ENCODE measurements around the gene ZMYND15.

The ZMYND15 gene

DNA sequence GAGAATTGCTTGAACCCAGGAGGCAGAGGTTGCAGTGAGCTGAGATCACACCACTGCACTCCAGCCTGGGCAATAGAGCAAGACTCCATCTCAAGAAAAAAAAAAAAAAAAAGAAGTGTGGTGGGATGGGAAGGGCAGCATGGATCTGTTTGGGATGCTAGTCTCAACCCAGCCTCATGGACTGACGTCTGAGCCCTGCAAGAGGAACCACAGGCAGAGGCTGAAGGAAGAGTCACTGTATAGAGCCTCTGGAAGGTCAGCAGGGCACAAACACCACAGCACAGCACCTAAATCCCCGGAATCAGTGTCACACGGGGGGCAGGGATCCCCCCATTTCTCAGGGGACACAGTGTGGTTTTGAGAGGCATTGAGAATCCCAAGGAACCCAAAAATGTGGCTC is 11.0 kb downstream of the ZMYND15 start:
- TF ChIP-seq POLR2AphosphoS5 (IDR thresholded peaks at IDR 0.05; ENCODE audit: low read depth) (no peak), CTCF (IDR thresholded peaks at IDR 0.05; ENCODE audit: insufficient read depth, low read length) (no peak), SPI1 (IDR thresholded peaks at IDR 0.05; ENCODE audit: borderline replicate concordance, low read depth) (no peak), GABPA (IDR thresholded peaks at IDR 0.05; ENCODE audit: low read depth) (no peak)
- TF ChIP-seq, protein P1, sequence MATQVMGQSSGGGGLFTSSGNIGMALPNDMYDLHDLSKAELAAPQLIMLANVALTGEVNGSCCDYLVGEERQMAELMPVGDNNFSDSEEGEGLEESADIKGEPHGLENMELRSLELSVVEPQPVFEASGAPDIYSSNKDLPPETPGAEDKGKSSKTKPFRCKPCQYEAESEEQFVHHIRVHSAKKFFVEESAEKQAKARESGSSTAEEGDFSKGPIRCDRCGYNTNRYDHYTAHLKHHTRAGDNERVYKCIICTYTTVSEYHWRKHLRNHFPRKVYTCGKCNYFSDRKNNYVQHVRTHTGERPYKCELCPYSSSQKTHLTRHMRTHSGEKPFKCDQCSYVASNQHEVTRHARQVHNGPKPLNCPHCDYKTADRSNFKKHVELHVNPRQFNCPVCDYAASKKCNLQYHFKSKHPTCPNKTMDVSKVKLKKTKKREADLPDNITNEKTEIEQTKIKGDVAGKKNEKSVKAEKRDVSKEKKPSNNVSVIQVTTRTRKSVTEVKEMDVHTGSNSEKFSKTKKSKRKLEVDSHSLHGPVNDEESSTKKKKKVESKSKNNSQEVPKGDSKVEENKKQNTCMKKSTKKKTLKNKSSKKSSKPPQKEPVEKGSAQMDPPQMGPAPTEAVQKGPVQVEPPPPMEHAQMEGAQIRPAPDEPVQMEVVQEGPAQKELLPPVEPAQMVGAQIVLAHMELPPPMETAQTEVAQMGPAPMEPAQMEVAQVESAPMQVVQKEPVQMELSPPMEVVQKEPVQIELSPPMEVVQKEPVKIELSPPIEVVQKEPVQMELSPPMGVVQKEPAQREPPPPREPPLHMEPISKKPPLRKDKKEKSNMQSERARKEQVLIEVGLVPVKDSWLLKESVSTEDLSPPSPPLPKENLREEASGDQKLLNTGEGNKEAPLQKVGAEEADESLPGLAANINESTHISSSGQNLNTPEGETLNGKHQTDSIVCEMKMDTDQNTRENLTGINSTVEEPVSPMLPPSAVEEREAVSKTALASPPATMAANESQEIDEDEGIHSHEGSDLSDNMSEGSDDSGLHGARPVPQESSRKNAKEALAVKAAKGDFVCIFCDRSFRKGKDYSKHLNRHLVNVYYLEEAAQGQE (IDR thresholded peaks at IDR 0.05; ENCODE audit: insufficient replicate concordance, low read depth), result no peak
- Histone ChIP-seq H3K4me3 (replicated peaks; ENCODE audit: insufficient read depth, low read length) (no peak overlapping the region), H3K27ac (replicated peaks) (no peak overlapping the region), H3K27me3 (ENCODE audit: insufficient read depth, poor library complexity, severe bottlenecking) (no peaks in the 10 kb centered on the region)
- no peak for DNase-seq (ENCODE audit: low read depth in 1 of 2, low spot score in 1 of 2)

- no peak overlapping the region for H3K4me3 ChIP-seq (replicated peaks; ENCODE audit: insufficient read depth, low read length)
- H3K27me3 ChIP-seq (ENCODE audit: insufficient read depth, poor library complexity, severe bottlenecking), result no peaks in the 10 kb centered on the region
- TF ChIP-seq POLR2AphosphoS5 (IDR thresholded peaks at IDR 0.05; ENCODE audit: low read depth), result no peak
- TF ChIP-seq, protein P1 (IDR thresholded peaks at IDR 0.05; ENCODE audit: insufficient replicate concordance, low read depth), result no peak
- TF ChIP-seq CTCF (IDR thresholded peaks at IDR 0.05; ENCODE audit: insufficient read depth, low read length), result no peak
- no peak for TF ChIP-seq GABPA (IDR thresholded peaks at IDR 0.05; ENCODE audit: low read depth)
- no peak for TF ChIP-seq SPI1 (IDR thresholded peaks at IDR 0.05; ENCODE audit: borderline replicate concordance, low read depth)
- no peak overlapping the region for H3K27ac ChIP-seq (replicated peaks)
- DNase-seq (ENCODE audit: low read depth in 1 of 2, low spot score in 1 of 2), result no peak
These were observed 12.3 kb downstream of the ZMYND15 start for GRCh38 chr17:4751932-4752331.

GRCh38 chr17:4753392-4753791 is 13.8 kb downstream of the ZMYND15 start:
- TF ChIP-seq CTCF (IDR thresholded peaks at IDR 0.05; ENCODE audit: insufficient read depth, low read length), result no peak
- TF ChIP-seq, protein P1 (IDR thresholded peaks at IDR 0.05; ENCODE audit: insufficient replicate concordance, low read depth), result no peak
- TF ChIP-seq SPI1 (IDR thresholded peaks at IDR 0.05; ENCODE audit: borderline replicate concordance, low read depth), result no peak
- TF ChIP-seq POLR2AphosphoS5 (IDR thresholded peaks at IDR 0.05; ENCODE audit: low read depth), result no peak
- no peak for TF ChIP-seq GABPA (IDR thresholded peaks at IDR 0.05; ENCODE audit: low read depth)
- DNase-seq (ENCODE audit: low read depth in 1 of 2, low spot score in 1 of 2), result no peak
- H3K4me3 ChIP-seq (replicated peaks; ENCODE audit: insufficient read depth, low read length), result no peak overlapping the region
- H3K27me3 ChIP-seq (ENCODE audit: insufficient read depth, poor library complexity, severe bottlenecking), result no peaks in the 10 kb centered on the region
- H3K27ac ChIP-seq (replicated peaks), result no peak overlapping the region
